ENCODE data around the gene GLB1L. TPM values are rescaled to one million over a fixed set of nuclear protein-coding genes. Genes with fewer than 3 reads are reported as not detected.
"Not testable (repeated sequence)": the region's sequence is repeated elsewhere in the genome, so short reads cannot be mapped to it uniquely, and the experiment has no call there.

Gene GLB1L
- total RNA-seq, result 1.4 TPM
- long read RNA-seq, result 0 reads

DNA sequence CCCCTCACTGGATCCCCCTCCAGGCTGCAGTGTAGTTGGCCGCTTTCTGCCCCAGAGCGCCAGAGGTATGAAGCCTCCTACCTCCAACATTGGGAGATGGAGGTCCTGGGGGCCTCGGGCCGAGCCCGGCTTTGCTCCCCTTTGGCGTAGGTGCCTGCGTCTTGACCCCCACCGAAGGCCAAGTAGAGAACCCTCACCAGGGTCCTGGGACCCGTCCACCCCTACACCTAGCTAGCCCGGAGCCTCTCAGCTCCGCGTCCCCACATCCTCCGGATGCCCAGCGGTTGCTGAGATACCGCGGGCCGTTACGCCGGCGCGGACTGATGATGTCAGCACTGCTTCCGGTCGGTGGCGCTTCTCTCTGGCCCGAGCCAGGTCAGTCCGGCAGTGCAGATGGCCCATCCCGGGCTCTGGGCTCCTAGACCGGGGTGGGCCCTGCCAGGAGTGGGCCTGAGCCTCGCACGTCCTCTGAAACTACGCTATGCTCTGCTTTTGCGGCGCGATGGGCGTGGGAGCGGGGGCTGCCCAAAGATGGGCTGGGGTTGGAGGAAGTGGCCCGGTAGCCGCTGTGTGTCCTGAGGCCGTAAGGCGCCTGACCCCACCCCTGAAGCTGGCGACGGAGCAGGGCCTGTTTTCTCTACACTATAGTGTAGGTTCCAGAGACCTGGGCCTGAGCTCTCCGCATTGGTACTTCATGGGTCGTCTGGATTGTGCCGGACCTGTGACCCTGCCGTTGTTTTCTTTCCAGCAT is at the start of gene GLB1L, which contains the start of gene STK16:
Gene GLB1L (minus strand): TSS at position 297 of the 751 bp plus-strand sequence. CDS start 1,871 bp downstream, outside the sequence.
Gene STK16 (plus strand): TSS at position 332 of the 751 bp plus-strand sequence. CDS start 521 bp downstream, outside the sequence.
- ATAC-seq (ENCODE audit: poor library complexity) (peak; percentile 95), DNase-seq (peak; percentile 97)
- intact Hi-C loops (cut with DNase I), result no loop called here

GRCh38 chr2:219294356-219295351 is 49.4 kb upstream of the GLB1L start:
- ATAC-seq (ENCODE audit: poor library complexity) (peak; percentile 97), DNase-seq (peak; percentile 92)
- intact Hi-C loops (cut with DNase I), result loop anchor here (2.0 to 5.0 kb wide), 2 partner anchors 16 to 117 kb away; partner anchors contain the start of genes CNPPD1, DNAJB2 and RETREG2

DNA sequence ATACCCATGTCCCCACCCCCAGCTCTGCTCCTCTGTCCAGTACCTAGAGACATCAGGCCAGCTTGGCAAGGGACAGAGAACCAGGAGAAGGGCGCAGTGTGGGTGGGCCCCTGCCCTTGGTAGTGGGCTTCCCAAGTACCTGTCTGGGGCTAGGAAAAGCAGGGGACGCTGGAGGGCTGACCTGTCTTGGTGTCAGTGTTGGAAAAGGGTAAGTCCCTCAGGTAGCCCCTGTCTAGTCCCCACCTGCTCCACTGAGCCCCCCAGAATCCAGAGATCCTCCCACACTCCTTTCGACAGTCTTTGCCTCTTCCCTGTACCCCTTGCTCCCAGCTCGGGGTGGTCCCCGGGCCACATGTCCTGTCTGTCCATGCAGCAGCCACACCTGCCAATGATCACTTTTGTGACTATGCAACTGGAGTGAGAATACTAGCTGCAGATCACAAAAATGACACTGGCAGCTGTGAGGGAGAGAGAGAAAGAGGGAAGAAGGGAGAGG is 48.5 kb upstream of the GLB1L start:
- intact Hi-C loops (cut with DNase I), result loop anchor here (2.0 kb wide), 1 partner anchor 15 kb away; the partner anchor contains the start of gene DNAJB2
- ATAC-seq (ENCODE audit: poor library complexity) (no peak), DNase-seq (no peak)

DNA sequence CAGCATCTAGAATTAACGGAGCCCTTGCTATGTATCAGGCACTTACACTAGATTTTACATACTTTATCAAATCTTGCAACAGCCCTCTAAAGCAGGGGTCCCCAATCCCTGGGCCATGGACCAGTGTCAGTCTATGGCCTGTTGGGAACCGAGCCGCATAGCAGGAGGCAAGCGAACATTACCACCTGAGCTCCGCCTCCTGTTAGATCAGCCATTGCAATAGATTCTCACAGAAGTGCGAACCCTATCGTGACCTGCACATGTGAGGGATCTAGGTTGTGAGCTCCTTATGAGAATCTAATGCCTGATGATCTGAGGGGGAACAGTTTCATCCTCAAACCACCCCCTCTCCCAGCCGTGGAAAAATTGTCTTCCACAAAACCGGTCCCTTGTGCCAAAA is 47.4 kb upstream of the GLB1L start:
- intact Hi-C loops (cut with DNase I), result no loop called here
- DNase-seq (no peak), ATAC-seq (ENCODE audit: poor library complexity) (no peak)

DNA sequence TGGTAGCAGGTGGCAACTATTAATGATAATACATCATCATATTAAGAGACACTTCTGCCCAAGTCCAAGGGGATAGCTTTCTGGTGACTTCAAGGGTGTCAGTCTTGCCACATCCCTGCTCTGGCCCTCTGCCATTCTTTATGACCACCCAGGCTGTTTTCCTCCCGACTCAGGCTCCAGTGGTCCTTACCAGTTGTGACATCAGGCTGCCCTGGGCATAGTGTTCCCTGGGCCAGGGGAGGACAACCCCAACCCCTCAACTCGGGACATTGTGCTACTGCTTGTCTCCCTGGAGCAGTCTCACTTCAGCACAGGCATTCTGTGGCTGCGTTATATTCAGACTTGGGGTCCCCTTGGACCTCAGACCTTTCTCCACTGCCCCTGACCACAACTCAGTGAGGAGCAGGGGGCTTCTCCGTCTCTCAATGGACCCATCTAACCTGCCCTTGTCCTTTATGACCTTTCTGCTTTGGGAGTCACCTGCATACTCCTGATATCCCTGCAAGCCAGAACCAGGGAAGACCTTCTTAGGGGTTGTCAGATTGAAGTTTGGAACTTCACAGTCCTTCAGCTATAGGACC is 46.8 kb upstream of the GLB1L start:
- DNase-seq (no peak), ATAC-seq (ENCODE audit: poor library complexity) (no peak)
- intact Hi-C loops (cut with DNase I), result no loop called here

DNA sequence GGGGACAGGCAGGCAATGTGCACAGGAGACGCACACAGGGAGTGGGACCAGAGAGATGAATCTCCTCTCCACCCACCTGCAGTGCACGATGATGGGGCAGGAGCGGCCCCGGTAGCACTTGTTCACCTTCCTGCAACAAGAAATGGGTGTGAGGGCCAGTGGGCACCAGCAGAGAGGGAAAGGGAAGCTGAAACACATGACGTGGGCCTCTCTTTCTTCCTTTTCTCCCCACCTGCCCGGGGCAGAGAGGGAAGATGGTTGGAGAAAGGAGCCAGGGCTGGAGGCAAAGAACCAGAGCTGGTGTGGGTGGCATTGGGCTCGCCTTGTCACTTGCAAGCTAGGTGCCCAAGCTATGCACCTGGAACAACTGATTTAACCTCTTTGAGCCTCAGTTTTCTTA is 46.1 kb upstream of the GLB1L start:
- no peak for DNase-seq
- no peak for ATAC-seq (ENCODE audit: poor library complexity)
- intact Hi-C loops (cut with DNase I), result no loop called here

GRCh38 chr2:219290381-219291171 is 45.3 kb upstream of the GLB1L start:
- DNase-seq (no peak), ATAC-seq (ENCODE audit: poor library complexity) (no peak)
- intact Hi-C loops (cut with DNase I), result no loop called here

DNA sequence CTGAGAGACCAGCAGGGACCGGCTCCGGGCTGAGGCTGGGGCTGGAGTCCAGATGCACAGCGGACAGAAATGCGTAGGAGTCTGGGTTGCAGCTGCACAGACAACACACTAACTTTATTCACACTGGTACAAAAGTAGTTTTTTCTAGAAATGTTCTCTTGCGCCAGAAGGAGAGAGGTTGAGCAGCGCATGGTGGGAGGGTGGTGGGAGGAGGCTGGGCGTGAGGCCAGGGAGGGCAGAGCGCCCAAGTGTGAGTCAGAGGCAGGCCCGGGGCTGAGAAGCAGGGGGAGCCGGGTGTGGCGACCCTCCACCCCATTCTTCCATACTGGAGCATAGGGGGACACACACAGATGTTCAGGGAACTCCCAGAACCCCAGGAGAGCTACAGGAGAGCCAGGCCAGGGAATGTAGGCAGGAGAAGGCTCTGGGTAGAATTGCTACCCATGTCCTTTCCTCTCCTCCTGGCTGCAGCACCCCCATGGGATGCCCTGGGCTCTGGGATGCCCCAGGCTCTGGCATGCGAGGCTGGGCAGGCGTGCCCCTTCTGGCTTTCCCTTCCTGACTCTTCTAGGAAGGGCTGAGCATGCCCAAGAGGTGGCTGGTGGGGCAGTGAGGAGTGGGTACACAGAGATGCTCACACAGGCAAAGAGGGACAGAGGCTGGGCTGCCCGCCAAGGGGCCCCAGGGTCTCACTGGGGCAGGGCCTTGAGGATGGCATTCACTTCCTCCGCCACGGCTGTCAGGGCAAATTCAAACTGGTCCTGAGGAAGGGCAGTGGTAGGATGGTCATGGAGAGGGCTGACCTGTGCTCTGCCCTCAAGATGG is 44.5 kb upstream of the GLB1L start:
- peak; percentile 86 for DNase-seq
- peak; percentile 61 for ATAC-seq (ENCODE audit: poor library complexity)
- intact Hi-C loops (cut with DNase I), result no loop called here

DNA sequence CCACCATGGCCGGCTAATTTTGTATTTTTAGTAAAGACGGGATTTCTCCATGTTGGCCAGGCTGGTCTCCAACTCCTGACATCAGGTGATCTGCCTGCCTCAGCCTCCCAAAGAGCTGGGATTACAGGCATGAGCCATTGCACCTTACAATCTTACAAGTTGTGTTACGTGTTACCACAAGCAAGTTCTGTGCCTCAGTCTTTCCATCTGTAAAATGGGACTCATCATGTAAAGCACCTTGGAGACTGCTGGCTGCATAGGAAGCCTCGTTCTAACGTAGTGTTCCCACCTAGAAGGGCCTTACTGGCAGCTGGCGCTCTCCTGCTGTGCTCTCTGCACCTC is 43.9 kb upstream of the GLB1L start:
- DNase-seq, result no peak
- intact Hi-C loops (cut with DNase I), result no loop called here
- ATAC-seq (ENCODE audit: poor library complexity), result no peak

GRCh38 chr2:219287580-219288265 is 42.5 kb upstream of the GLB1L start:
- intact Hi-C loops (cut with DNase I), result no loop called here
- no peak for ATAC-seq (ENCODE audit: poor library complexity)
- no peak for DNase-seq

DNA sequence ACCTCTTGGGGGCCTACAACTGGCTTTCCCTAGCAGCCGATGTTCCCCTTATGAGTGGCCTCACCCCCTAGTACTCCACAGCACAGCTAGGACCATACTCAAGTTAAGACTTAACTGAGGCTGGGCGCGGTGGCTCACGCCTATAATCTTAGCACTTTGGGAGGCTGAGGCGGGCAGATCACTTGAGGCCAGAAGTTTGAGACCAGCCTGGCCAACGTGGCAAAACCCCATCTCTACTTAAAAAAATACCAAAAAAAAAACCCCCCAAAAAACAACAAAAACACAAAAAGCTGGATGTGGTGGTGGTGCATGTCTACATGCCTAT is 41.8 kb upstream of the GLB1L start:
- DNase-seq; ATAC-seq (ENCODE audit: poor library complexity); intact Hi-C loops (cut with DNase I): not testable (repeated sequence)

DNA sequence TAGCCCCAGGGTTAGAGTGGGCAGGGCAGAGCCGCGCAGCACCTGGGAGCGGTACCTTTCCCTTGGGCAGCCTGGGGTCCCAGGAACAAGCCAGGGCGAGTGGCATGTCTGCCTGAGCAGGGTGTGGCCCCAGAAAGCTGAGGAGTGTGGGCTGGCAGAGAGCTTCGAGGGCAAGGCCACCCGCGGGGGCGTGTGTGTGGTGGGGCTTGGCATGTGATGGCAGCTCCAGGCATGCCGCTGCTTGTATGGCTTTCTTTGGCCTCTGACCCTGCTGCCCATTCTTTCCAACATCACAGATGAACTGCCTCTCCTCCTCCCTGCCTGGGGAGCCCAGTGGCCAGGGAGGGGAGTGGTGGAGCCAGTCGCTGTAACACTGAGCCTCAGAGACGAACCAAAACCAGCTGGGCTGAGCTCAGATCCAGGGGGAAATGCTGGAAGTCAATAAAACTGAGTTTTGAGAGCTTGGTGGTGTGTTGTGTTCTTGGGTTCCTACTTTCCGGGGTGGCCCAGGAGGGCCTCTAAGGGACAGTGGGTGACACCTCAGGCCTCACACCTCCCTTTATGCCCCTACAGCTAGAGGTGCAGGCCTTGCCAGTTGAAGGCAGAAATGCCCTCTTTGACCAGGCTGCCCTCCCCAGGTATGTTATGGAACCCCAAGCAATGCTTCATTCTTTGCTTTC is 41.3 kb upstream of the GLB1L start:
- DNase-seq, result no peak
- no peak for ATAC-seq (ENCODE audit: poor library complexity)

GRCh38 chr2:219285894-219286425 is 40.7 kb upstream of the GLB1L start:
- intact Hi-C loops (cut with DNase I), result no loop called here
- peak; percentile 42 for ATAC-seq (ENCODE audit: poor library complexity)
- no peak for DNase-seq

More for the DNA sequence above, 41.3 kb upstream of the GLB1L start:
- intact Hi-C loops (cut with DNase I), result no loop called here

GRCh38 chr2:219285373-219285735 is 40.1 kb upstream of the GLB1L start:
- intact Hi-C loops (cut with DNase I), result no loop called here
- ATAC-seq (ENCODE audit: poor library complexity) (no peak), DNase-seq (no peak)

DNA sequence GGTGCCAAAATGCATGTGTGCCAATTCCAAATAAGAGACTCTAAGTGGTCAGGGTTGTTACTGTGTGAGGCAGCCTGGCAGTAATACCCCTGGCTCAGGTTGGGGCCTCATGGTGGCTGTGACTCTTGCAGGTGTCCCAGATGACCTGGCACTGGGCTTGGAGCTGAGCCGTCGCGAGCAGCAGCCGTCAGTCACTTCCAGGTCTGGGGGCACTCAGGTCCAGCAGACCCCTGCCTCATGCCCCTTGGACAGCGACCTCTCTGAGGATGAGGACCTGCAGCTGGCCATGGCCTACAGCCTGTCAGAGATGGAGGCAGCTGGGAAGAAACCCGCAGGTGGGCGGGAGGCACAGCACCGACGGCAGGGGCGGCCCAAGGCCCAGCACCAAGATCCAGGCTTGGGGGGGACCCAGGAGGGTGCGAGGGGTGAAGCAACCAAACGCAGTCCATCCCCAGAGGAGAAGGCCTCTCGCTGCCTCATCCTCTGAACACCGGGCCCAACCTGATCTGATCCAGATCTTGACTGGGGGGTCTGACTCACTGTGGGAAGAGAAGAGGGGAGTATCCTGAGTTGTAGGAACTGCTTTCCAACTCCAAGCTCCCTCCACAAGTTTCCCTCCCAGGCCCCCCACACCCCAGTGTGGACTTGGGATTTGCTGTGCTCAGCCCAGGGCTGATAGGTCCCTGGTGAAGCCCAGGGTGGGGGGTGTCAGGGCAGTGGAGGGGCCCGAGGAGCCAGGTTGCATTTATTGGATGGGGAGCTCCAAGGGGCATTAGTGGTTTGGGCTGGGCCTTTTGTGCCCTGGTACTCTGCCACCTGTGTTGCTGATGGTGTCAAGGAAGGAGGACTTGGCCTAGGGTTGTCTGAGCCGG is 39.5 kb upstream of the GLB1L start:
- ATAC-seq (ENCODE audit: poor library complexity) (no peak), DNase-seq (no peak)
- intact Hi-C loops (cut with DNase I), result no loop called here

Measured in Right ventricle myocardium superior (tissue), 1 donor.